Measurements from ENCODE around the gene ADAMTSL3.

DNA sequence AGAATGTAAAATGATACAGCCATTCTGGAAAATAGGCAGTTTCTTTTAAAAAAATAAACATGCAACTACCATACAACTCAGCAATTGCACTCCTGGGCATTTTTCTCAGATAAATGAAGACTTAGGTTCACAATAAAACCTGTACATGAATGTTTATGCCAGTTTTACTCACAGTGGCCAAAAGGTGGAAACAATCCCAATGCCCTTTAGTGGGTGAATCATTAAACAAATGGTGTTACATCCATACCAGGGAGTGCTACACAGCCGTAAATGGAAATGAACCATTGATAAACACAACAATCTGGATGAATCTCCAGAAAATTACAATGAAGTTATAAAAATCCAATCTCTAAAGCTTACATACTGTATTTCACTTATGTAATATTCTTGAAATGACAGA, 140.3 kb downstream of the ADAMTSL3 start:
- TF ChIP-seq ZBTB33 (IDR thresholded peaks at IDR 0.05; ENCODE audit: extremely low read depth, insufficient replicate concordance, low read length) (no peak), POLR2A (IDR thresholded peaks at IDR 0.05; ENCODE audit: borderline replicate concordance, extremely low read depth, insufficient read depth, insufficient read length) (no peak), EZH2phosphoT487 (IDR thresholded peaks at IDR 0.05; ENCODE audit: borderline replicate concordance) (no peak), EZH2 (IDR thresholded peaks at IDR 0.05) (no peak), ZNF274 (IDR thresholded peaks at IDR 0.05; ENCODE audit: low read depth, low read length) (no peak), SRF (IDR thresholded peaks at IDR 0.05; ENCODE audit: low read depth) (no peak), POLR2AphosphoS5 (IDR thresholded peaks at IDR 0.05; ENCODE audit: low read depth, low read length) (no peak), ELF1 (IDR thresholded peaks at IDR 0.05; ENCODE audit: borderline replicate concordance, low read depth) (no peak), ATF3 (IDR thresholded peaks at IDR 0.05) (no peak), JUND (IDR thresholded peaks at IDR 0.05) (no peak), REST (IDR thresholded peaks at IDR 0.05; ENCODE audit: low read depth) (no peak), SP1 (IDR thresholded peaks at IDR 0.05; ENCODE audit: low read depth) (no peak)
- TF ChIP-seq, protein P1, sequence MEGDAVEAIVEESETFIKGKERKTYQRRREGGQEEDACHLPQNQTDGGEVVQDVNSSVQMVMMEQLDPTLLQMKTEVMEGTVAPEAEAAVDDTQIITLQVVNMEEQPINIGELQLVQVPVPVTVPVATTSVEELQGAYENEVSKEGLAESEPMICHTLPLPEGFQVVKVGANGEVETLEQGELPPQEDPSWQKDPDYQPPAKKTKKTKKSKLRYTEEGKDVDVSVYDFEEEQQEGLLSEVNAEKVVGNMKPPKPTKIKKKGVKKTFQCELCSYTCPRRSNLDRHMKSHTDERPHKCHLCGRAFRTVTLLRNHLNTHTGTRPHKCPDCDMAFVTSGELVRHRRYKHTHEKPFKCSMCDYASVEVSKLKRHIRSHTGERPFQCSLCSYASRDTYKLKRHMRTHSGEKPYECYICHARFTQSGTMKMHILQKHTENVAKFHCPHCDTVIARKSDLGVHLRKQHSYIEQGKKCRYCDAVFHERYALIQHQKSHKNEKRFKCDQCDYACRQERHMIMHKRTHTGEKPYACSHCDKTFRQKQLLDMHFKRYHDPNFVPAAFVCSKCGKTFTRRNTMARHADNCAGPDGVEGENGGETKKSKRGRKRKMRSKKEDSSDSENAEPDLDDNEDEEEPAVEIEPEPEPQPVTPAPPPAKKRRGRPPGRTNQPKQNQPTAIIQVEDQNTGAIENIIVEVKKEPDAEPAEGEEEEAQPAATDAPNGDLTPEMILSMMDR (IDR thresholded peaks at IDR 0.05 in 2 of 3, conservative IDR thresholded peaks at IDR 0.05 in 1 of 3; ENCODE audit: borderline replicate concordance in 1 of 3, insufficient read depth in 1 of 3, low read depth in 2 of 3, low read length in 2 of 3), result no peak
- TF ChIP-seq, protein P2, sequence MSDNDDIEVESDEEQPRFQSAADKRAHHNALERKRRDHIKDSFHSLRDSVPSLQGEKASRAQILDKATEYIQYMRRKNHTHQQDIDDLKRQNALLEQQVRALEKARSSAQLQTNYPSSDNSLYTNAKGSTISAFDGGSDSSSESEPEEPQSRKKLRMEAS (IDR thresholded peaks at IDR 0.05), result no peak

Measured in HCT116 (cell line).